IMR-90 (cell line): ENCODE data around the gene AHDC1. TPM values are rescaled to one million over a fixed set of nuclear protein-coding genes. Genes with fewer than 3 reads are reported as not detected.

Experiments
- ATAC-seq: fragments of 200-7000 bp; cut with Tn5 transposase; 2 replicates; pipeline ENCODE4 v1.9.1; 2020; ENCODE audit warnings: low read depth, mild to moderate bottlenecking, moderate library complexity
- BruUV-seq: library from RNA; stranded (reverse); fragments of 400-500 nt; replicated peaks from 2 replicates; lab custom pipeline; 2021; lab: Mats Ljungman, UMichigan
- CTCF ChIA-PET: fragments of 300-600 bp; formaldehyde crosslinking; extraction: SDS; loops from one replicate; lab custom pipeline; 2021; ENCODE audit warnings: antibody characterized with exemption; lab: Yijun Ruan, JAX
- POLR2A ChIA-PET: fragments of 300-600 bp; sonication (Branson Sonifier 250); formaldehyde crosslinking; loops from one replicate; lab custom pipeline; 2022; ENCODE audit warnings: antibody characterized with exemption; ENCODE audit not compliant: unreplicated experiment; lab: Charles Lee
- DNase-seq: peaks from one replicate; pipeline ENCODE4 v3.0.0; 2013
- H2AFZ ChIP-seq: replicated peaks from 2 replicates; pipeline ENCODE3; 2013; ENCODE audit warnings: low read length, mild to moderate bottlenecking; ENCODE audit not compliant: poor library complexity
- H2AK5ac ChIP-seq: 2 replicates; pipeline ENCODE4 v1.6.1; 2013; ENCODE audit warnings: low read depth, low read length, inconsistent platforms
- H2AK9ac ChIP-seq: replicated peaks from 2 replicates; pipeline ENCODE3; 2013; ENCODE audit warnings: mild to moderate bottlenecking, low read depth, low read length, moderate library complexity; ENCODE audit not compliant: poor library complexity
- H2BK120ac ChIP-seq: 2 replicates; pipeline ENCODE4 v1.6.1; 2013; ENCODE audit warnings: low read depth, low read length, inconsistent platforms
- H2BK15ac ChIP-seq: 3 replicates; pipeline ENCODE4 v1.6.1; 2013; ENCODE audit warnings: low read depth, low read length, inconsistent platforms
- H2BK20ac ChIP-seq: 2 replicates; pipeline ENCODE4 v1.6.1; 2013; ENCODE audit warnings: low read depth, mild to moderate bottlenecking, inconsistent platforms, low read length, moderate library complexity
- H2BK5ac ChIP-seq: 2 replicates; pipeline ENCODE4 v1.6.1; 2013; ENCODE audit warnings: mild to moderate bottlenecking, low read depth, low read length, inconsistent platforms; ENCODE audit not compliant: poor library complexity, severe bottlenecking
- H3K14ac ChIP-seq: replicated peaks from 2 replicates; pipeline ENCODE4 v1.6.1; 2013; ENCODE audit warnings: low read depth, low read length, inconsistent platforms
- H3K18ac ChIP-seq: 2 replicates; pipeline ENCODE4 v1.6.1; 2013; ENCODE audit warnings: low read depth, low read length, control low read depth
- H3K23ac ChIP-seq: 2 replicates; pipeline ENCODE4 v1.6.1; 2013; ENCODE audit warnings: low read depth, low read length, inconsistent platforms
- H3K27ac ChIP-seq: 2 replicates; pipeline ENCODE4 v1.5.1; 2013; ENCODE audit warnings: mild to moderate bottlenecking, control low read depth, low read length; ENCODE audit not compliant: insufficient read depth
- H3K27me3 ChIP-seq: 2 replicates; pipeline ENCODE4 v1.6.1; 2013; ENCODE audit warnings: low read length; ENCODE audit not compliant: control insufficient read depth, insufficient read depth
- H3K36me3 ChIP-seq: 2 replicates; pipeline ENCODE4 v1.6.1; 2013; ENCODE audit warnings: low read length, mixed read lengths; ENCODE audit not compliant: control insufficient read depth, insufficient read depth
- H3K4ac ChIP-seq: 2 replicates; pipeline ENCODE4 v1.6.1; 2013; ENCODE audit warnings: low read depth, low read length, inconsistent platforms
- H3K4me1 ChIP-seq: 2 replicates; pipeline ENCODE4 v1.6.1; 2013; ENCODE audit warnings: low read length, mixed read lengths; ENCODE audit not compliant: control insufficient read depth, insufficient read depth
- H3K4me2 ChIP-seq: 2 replicates; pipeline ENCODE4 v1.6.1; 2013; ENCODE audit warnings: low read depth, mild to moderate bottlenecking, control low read depth, low read length, moderate library complexity
- H3K4me3 ChIP-seq: 2 replicates; pipeline ENCODE4 v1.5.1; 2013; ENCODE audit warnings: low read depth, mild to moderate bottlenecking, control low read depth, low read length, moderate library complexity; ENCODE audit not compliant: insufficient read depth
- H3K56ac ChIP-seq: 2 replicates; pipeline ENCODE4 v1.6.1; 2013; ENCODE audit warnings: low read length, inconsistent platforms; ENCODE audit not compliant: insufficient read depth; ENCODE audit errors: extremely low read depth
- H3K79me1 ChIP-seq, 2 experiments: 2 replicates each; pipeline ENCODE4 v1.6.1; 2013; ENCODE audit warnings: low read length in 2 of 2, inconsistent platforms in 1 of 2, low read depth in 1 of 2
- H3K9ac ChIP-seq: 2 replicates; pipeline ENCODE4 v1.6.1; 2013; ENCODE audit warnings: low read depth, low read length, control low read depth
- H3K9me1 ChIP-seq: 2 replicates; pipeline ENCODE4 v1.6.1; 2013; ENCODE audit warnings: low read length, inconsistent platforms; ENCODE audit not compliant: insufficient read depth
- H3K9me3 ChIP-seq: 2 replicates; pipeline ENCODE4 v1.6.1; 2013; ENCODE audit warnings: low read length; ENCODE audit not compliant: control insufficient read depth, insufficient read depth
- H4K20me1 ChIP-seq: 2 replicates; pipeline ENCODE4 v1.6.1; 2013; ENCODE audit warnings: low read length, inconsistent platforms; ENCODE audit not compliant: insufficient read depth
- H4K5ac ChIP-seq: 2 replicates; pipeline ENCODE4 v1.6.1; 2013; ENCODE audit warnings: mild to moderate bottlenecking, low read depth, low read length, control low read depth
- H4K8ac ChIP-seq, 2 experiments: 2 replicates each; pipeline ENCODE4 v1.6.1; 2013; ENCODE audit warnings: low read depth in 2 of 2, low read length in 2 of 2, control low read depth in 1 of 2, inconsistent platforms in 1 of 2
- H4K91ac ChIP-seq: 2 replicates; pipeline ENCODE4 v1.6.1; 2013; ENCODE audit warnings: low read depth, low read length, inconsistent platforms; ENCODE audit not compliant: insufficient read depth
- CHD1 ChIP-seq: IDR thresholded peaks from 2 replicates; pipeline ENCODE4 v1.6.1; 2012; ENCODE audit warnings: low read depth, low read length, improper control_type of control experiment
- FOS ChIP-seq: fragments of 150-350 bp; IDR thresholded peaks from 2 replicates; pipeline ENCODE4 v1.6.1; 2016; ENCODE audit warnings: low read depth, low read length
- MAFK ChIP-seq: IDR thresholded peaks from 2 replicates; pipeline ENCODE4 v1.6.1; 2012; ENCODE audit warnings: low read depth, low read length, improper control_type of control experiment
- MXI1 ChIP-seq: IDR thresholded peaks from 2 replicates; pipeline ENCODE4 v1.6.1; 2012; ENCODE audit warnings: low read depth, mild to moderate bottlenecking, low read length, moderate library complexity, borderline replicate concordance
- NFE2L2 ChIP-seq: fragments of 150-350 bp; IDR thresholded peaks from 2 replicates; pipeline ENCODE4 v1.6.1; 2016; ENCODE audit warnings: low read depth, mild to moderate bottlenecking, low read length
- RAD21 ChIP-seq: IDR thresholded peaks from 2 replicates; pipeline ENCODE4 v1.6.1; 2012; ENCODE audit warnings: low read length, improper control_type of control experiment
- RCOR1 ChIP-seq: IDR thresholded peaks from 2 replicates; pipeline ENCODE4 v1.6.1; 2012; ENCODE audit warnings: mild to moderate bottlenecking, low read length, improper control_type of control experiment; ENCODE audit not compliant: insufficient replicate concordance
- WGBS, 2 experiments: methylation state at CpG; one replicate each; pipeline versions ENCODE4 v1.1.5 to v1.1.7; 2013; ENCODE audit warnings: missing lambda C conversion rate in 2 of 2; ENCODE audit not compliant: insufficient read length in 1 of 2; ENCODE audit errors: extremely low coverage in 2 of 2; 5-methylcytosine and 5-hydroxymethylcytosine counted together
- dilution Hi-C: fragments of 300-500 bp; cut with HindIII; formaldehyde crosslinking; loops from one replicate; pipeline ENCODE4 v1.14.3; 2018; ENCODE audit warnings: low sequenced_read_pairs; ENCODE audit not compliant: unreplicated experiment
- in situ Hi-C: fragments of 300-500 bp; cut with MboI; formaldehyde crosslinking; loops from 3 replicates; pipeline ENCODE4 v1.14.3; 2019; ENCODE audit warnings: low sequenced_read_pairs, inconsistent platforms, mixed read lengths
- intact Hi-C: fragments of 100-400 bp; cut with micrococcal nuclease; formaldehyde crosslinking; loops from 2 replicates; pipeline ENCODE4 v1.10.0; 2022
- polyA plus RNA-seq, 3 experiments: library from polyadenylated mRNA; depleted of rRNA; stranded (reverse); fragments of >200 nt; gene quantifications; 2 replicates each; pipeline ENCODE4 v1.2.3, GENCODE V29; 2012; ENCODE audit warnings: low replicate concordance in 1 of 3
- total RNA-seq: library from RNA; depleted of rRNA; stranded (reverse); fragments of >200 nt; gene quantifications from 2 replicates; pipeline ENCODE4 v1.2.3, GENCODE V29; 2012
- TF ChIP-seq, protein P1 (sequence below): fragments of 150-350 bp; IDR thresholded peaks from 2 replicates; pipeline ENCODE4 v1.6.1; 2017; ENCODE audit warnings: mild to moderate bottlenecking, antibody characterized with exemption, low read length, low read depth
- TF ChIP-seq, protein P2 (sequence below): conservative IDR thresholded peaks from 2 replicates; pipeline ENCODE4 v1.5.1; 2012; ENCODE audit warnings: mild to moderate bottlenecking, low read depth, low read length, improper control_type of control experiment

AHDC1 gene
- total and polyA plus RNA-seq, 2 of the 4 experiments (the other 2 are of a cell fraction), result 2.0 to 11.6 TPM

DNA sequence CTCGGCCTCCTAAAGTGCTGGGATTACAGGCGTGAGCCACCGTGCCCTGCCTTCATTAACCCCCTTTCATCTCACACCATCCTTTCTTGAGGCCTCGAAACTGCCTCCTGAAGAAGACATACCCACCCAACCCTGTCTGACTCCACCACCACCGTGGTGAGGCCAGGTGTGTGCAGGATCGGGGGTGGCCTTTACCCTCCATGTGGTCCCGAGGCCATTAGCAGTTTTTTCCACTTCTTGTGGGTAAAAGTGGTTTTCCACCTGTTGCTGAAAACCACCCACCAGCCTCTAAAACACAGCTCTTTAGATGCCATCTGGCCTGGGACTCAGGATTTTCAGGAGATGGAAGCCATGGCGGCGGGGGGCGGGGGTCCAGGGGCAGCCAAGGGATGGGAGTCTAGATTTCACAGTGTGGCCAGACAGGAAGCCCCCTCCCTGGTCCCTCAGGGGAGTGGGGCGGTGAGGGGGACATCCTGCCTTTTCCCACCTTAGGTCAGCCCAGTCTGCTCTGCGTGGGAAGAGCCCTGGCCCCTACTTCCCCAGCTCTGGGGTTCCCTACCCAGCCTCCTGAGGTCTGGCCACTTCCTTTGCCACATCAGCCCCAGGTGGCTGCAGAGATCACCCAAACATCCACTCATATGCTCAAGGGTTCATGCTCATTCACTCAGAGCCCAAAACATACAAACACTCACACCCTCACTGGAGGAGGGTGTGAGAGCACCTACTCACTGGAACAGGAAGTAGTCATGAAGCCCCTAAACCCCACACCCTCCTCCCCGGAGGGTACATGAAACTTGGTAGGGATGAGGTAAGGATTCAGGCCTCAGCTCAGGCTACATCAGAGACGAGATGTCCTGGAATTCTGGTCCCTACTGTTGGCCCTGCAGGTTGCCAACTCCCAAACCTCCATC lies 28.7 kb upstream of the AHDC1 start:
- intact Hi-C loops (no loop called here), dilution Hi-C loops (no loop called here), in situ Hi-C loops (no loop called here)
- Histone ChIP-seq H4K8ac (no peak overlapping the region), H3K23ac (0 out of 2 replicates have a peak overlapping the region, but pooled peaks have one; percentile 51), H3K27ac (no peak overlapping the region), H2AK5ac (peak overlapping the region; percentile 23; the same call in 1 of the 2 replicates), H3K4me3 (no peak overlapping the region), H3K36me3 (no peaks in the 10 kb centered on the region), H3K18ac (no peak overlapping the region), H3K4ac (no peak overlapping the region), H3K4me2 (no peak overlapping the region), H3K9me1 (no peaks in the 10 kb centered on the region), H3K9me3 (no peaks in the 10 kb centered on the region), H2BK120ac (no peak overlapping the region), H3K4me1 (no peaks in the 10 kb centered on the region), H4K5ac (no peak overlapping the region), H4K91ac (no peak overlapping the region), H2BK15ac (no peak overlapping the region), H3K56ac (no peak overlapping the region), H2AFZ (no peak overlapping the region), H2BK20ac (no peak overlapping the region), H2AK9ac (no peak overlapping the region), H3K79me1 (no peaks in the 10 kb centered on the region), H3K14ac (no peak overlapping the region), H3K27me3 (peaks cover 63% of the 10 kb centered on the region), H3K9ac (no peak overlapping the region), H4K20me1 (no peaks in the 10 kb centered on the region), H2BK5ac (no peak overlapping the region)
- ATAC-seq, result no peak
- CTCF ChIA-PET, result interaction anchor here (0.6 kb wide), 1 partner anchor 956 kb away, joined by 4 read pairs; no protein-coding TSS in a partner anchor
- no peak for TF ChIP-seq MXI1
- no peak for TF ChIP-seq FOS
- TF ChIP-seq, protein P1, sequence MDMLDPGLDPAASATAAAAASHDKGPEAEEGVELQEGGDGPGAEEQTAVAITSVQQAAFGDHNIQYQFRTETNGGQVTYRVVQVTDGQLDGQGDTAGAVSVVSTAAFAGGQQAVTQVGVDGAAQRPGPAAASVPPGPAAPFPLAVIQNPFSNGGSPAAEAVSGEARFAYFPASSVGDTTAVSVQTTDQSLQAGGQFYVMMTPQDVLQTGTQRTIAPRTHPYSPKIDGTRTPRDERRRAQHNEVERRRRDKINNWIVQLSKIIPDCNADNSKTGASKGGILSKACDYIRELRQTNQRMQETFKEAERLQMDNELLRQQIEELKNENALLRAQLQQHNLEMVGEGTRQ, result no peak
- no peak for TF ChIP-seq MAFK
- no peak for TF ChIP-seq RAD21
- TF ChIP-seq CHD1, result no peak
- TF ChIP-seq RCOR1, result no peak
- TF ChIP-seq NFE2L2, result no peak
- TF ChIP-seq, protein P2, sequence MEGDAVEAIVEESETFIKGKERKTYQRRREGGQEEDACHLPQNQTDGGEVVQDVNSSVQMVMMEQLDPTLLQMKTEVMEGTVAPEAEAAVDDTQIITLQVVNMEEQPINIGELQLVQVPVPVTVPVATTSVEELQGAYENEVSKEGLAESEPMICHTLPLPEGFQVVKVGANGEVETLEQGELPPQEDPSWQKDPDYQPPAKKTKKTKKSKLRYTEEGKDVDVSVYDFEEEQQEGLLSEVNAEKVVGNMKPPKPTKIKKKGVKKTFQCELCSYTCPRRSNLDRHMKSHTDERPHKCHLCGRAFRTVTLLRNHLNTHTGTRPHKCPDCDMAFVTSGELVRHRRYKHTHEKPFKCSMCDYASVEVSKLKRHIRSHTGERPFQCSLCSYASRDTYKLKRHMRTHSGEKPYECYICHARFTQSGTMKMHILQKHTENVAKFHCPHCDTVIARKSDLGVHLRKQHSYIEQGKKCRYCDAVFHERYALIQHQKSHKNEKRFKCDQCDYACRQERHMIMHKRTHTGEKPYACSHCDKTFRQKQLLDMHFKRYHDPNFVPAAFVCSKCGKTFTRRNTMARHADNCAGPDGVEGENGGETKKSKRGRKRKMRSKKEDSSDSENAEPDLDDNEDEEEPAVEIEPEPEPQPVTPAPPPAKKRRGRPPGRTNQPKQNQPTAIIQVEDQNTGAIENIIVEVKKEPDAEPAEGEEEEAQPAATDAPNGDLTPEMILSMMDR, result no peak
- POLR2A ChIA-PET, result no interaction called here
- no peak for DNase-seq
- 83% methylated on average over 2 of the region's 14 CpGs; no CpG with 5 or more reads in 1 of the 2 experiments for WGBS, 2 experiments
- no TSS peak for BruUV-seq
